HG02870 (cell line): ENCODE data around the gene SZRD1.

Experiments used
- ATAC-seq: cut with Tn5 transposase; IDR thresholded peaks from one replicate; pipeline ENCODE4 v1.9.1; 2021; ENCODE audit warnings: mild to moderate bottlenecking, moderate library complexity; ENCODE audit not compliant: unreplicated experiment

The SZRD1 gene

DNA sequence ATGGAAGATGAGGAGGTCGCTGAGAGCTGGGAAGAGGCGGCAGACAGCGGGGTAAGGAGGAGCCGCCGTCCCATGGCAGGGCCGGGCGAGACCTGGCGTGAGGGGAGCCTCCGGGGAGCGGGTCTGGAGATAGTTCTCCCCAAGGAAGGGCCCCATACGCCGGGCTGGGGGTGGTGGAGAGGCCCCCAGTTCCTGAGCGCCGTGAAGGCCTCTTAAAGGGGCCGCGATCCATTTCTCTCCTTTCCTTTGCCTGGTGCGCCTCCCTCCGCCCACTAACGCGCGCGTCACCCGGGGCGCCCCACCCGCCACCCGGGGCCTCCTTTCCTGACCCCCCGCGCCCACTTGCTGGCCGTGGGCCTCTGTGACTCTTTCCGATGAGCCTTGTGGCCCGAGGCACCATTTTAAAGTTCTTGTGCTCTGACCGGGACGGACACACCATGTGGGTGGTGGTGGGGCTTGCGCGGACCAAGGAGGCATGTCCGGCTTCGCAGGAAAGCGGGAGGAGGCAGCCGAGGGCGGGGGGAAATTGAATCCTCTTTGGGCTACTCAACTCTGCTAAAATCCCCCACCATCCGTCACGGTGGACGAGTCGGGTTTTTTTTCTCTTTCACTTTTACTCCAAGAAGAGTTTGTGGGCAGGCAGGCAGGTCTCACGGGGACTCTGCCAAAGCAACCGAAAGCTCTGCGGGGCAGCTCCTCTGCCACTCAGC, 371 bp downstream of the SZRD1 start:
- peak; percentile 53 for ATAC-seq

DNA sequence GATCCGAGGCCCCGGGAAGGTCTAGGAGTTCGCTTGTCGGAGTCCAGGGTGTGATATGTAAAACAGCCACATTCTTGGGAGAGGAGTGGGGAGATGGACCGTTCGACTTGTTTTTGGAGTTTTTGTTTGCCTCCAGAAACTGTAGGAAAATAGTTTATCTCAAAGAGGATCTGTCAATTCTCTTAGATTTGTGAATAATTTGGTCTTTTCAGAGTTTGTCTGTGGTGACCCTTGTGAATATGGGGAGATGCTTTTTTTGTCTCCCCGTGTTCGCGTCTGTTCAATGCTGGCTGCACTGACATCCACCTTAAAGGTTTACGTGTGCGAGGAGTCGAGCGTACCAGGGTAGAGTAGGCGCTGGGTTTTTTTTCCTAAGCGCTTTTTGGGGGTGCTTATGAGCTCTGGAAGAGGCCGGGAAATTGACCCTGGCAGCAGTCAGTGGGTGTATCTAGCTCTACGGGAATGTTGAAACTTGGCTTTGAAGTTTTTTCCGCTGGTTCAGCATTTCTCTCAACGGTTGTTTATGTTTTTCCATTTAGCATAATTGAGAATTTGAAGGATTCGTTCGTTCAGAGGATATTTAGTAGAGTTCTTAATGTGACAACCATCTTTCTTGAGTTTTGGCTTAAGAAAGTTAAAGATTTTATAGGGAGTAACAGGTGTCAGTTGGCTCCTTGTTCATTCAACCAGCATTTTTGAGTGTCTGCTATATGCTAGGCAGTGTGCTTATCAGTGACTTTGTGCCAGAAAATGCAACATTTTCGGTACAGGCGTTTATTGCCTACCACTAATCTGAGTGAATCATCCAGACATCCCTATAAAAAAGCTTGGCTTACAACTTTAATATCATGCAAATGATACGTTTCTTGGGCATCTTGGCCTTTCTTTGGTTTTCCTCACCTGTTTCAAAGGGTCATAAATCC, 1.2 kb downstream of the SZRD1 start:
- ATAC-seq = no peak

DNA sequence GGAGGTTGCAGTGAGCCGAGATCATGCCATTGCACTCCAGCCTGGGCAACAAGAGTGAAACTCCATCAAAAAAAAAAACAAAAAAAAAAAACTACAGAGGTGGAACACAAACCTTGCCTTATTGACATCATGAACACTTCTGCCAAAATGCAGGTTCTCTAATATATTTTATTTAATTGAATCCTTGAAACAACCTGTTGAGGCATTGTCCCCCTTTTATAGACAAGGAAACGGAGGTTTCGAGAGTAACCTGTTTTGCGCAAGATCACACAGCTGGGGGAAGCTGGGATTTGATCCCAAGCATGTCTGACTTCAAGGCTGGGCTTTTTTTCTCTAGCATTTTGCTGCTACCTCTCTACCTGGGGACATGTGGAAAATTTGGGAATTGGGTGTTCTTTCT, 2.8 kb downstream of the SZRD1 start:
- ATAC-seq = no peak

DNA sequence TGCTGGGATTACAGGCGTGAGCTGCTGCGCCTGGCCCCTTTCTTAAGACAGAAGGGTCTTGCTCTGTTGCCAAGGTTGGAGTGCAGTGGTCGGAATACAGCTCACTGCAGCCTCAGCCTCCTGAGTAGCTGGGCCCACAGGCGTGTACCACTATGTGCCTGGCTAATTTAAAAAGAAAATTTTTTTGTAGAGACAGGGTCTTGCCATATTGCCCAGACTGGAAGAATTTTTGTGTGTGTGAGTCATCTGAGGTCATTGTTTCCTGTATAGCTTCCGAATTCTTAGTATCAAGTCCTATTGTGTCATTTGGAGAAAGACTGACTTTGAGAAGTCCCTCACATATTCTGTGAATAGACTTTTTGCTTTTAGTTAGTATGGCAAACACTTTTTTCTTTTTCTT, 4.7 kb downstream of the SZRD1 start:
- no peak for ATAC-seq

DNA sequence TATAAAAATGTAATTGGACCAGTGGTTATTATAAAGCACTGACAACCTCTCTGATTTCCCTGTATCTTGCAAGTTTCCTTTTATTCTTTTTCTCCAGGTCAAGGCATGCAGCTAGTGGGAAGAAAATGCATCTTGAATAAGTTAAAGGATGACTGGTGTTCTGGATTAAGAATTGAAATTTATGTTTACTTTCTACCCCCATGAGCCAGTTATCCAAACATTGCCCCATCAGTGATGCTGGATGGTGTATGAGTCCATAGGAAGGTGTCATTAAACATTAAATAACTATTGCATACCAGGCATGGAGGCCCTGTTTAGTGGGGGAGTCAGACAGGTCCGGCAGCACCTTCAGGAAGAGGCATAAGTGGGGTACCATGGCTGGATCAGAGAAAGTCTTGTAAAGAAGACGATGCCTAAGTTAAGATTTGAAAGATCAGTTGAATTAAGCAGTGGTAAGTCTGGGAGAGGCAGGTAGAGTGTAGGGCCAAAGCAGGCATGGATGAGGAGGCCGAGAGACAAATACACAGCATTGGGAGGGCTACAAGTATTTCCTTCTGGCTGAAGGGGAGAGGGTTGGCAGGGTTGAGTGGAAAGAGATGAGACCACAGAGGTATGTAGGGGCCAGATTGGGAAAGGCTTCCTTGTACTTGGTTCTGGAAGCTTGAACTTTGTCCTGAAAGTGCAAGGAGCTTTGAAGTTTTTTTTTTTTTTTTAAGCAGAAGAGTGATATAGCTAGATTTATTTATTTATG, 5.7 kb downstream of the SZRD1 start:
- ATAC-seq = no peak

DNA sequence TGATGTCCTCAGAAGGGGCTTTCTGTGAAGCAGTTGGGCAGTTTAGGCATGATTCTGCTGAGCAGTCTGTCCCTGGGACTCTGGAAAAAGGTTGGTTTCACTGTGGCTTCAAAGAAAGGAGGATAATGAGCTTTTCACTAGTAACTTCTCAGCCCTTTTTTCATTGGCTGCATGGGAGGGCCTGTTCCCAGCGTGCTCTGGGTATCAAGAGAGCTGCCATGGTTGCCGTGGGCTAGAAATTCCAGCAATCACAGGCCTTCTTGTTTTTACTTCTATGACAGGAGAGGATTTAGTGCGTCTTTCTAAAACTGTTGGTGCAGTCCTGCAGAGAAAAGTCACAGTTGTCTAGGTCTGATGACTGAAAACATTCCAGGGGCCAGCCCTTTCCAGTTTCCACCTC, 7.2 kb downstream of the SZRD1 start:
- no peak for ATAC-seq

DNA sequence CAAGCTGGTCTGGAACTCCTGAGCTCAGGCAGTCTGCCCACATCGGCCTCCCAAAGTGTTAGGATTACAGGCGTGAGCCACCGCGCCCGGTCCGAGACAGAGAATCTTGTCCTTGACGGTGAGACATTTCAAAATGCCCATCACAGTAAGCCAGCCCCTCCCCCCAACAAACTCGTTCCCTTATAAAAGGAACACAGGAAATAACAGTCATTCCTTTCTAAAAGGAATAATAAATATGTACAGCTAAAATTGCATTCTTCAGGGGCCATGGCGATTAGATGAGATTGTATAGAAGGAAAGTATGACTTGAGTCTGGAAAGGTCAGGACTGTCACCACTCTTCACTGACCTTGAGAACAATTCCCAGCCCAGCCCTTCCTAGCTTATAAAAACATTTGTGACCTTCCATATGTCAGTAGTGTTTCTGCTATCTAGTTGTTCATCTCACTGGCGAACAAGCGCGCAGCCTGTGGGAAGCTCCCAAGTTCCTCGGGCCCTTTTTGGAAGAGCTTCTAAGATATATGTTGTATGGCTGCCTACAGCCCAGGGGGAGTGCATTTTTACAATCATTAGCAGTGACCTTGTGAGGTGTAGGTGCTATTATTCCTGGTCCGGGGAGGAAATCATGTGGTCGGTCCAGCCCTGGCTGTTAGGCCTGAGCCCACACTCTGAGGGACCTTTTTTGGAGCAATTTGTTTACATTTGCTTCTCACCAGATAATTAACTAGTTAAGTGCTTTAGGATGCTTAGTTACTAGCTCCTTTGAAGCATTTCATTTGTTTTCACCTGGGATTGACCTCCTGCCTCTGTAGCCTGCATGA, 8.7 kb downstream of the SZRD1 start:
- no peak for ATAC-seq

DNA sequence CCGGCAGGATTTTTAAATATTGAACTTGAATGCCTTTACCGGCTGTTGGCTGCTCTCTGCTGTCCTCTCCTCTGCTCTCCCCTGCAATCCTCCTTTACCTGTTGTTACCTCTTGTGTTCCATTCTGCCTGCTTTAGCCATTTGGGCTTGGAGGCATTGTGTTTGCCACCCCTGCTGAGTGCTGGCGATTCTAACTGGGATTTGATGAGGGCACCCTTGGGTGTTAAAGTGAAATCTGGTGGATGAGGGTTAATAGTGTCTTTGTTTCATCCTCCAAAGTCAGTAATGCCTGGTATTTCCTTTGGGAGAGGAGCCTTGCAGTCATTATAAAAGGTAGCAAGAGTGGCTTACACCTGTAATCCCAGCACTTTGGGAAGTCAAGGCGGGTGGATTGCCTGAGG, 9.9 kb downstream of the SZRD1 start:
- no peak for ATAC-seq

DNA sequence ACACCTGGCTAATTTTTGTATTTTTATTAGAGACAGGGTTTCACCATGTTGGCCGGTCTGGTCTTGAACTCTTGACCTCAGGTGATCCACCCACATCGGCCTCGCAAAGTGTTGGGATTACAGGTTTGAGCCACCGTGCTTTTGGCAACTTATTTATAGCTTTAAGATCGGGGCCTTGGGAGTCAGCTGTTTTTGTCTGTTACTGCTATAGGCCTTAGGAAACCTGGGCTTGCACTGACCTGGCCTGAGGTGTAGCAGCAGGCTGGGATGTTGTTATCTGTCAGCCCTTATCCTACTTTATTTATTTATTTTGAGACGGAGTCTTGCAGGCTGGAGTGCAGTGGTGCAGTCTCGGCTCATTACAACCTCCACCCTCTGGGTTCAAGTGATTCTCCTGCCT, 11.4 kb downstream of the SZRD1 start:
- no peak for ATAC-seq

DNA sequence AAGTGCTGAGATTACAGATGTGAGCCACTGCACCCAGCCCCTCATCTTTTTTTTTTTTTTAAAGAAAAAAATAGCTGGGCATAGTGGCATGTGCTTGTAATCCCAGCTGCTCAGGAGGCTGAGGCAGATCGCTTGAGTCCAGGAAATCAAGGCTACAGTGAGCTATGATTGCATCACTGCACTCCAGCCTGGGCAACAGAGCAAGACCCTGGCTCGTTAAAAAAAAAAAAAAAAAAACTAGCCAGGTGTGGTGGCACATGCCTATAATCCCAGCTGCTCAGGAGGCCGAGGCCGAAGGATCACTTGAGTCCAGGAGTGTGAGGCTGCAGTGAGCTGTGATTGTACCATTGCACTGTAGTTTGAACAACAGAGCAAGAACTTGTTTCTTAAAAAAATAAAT, 13.8 kb downstream of the SZRD1 start:
- ATAC-seq = no peak

DNA sequence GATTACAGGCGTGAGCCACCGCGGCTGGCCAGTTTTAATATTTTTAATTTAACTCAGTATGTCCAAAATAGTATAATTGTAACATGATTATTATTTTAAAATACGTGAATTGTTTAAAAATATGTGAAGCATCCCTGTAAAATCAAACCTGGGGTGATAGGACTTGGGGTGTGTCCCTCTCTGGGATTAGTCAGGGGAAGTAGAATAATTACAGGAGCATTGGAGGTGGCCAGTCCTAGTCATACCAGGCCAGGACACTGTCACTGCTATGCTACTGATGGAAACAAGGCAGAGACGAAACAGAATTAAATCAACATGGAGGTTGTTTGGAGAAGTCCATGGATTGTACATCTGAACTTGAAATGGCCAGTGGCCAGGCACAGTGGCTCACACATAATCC, 16.8 kb downstream of the SZRD1 start:
- no peak for ATAC-seq

DNA sequence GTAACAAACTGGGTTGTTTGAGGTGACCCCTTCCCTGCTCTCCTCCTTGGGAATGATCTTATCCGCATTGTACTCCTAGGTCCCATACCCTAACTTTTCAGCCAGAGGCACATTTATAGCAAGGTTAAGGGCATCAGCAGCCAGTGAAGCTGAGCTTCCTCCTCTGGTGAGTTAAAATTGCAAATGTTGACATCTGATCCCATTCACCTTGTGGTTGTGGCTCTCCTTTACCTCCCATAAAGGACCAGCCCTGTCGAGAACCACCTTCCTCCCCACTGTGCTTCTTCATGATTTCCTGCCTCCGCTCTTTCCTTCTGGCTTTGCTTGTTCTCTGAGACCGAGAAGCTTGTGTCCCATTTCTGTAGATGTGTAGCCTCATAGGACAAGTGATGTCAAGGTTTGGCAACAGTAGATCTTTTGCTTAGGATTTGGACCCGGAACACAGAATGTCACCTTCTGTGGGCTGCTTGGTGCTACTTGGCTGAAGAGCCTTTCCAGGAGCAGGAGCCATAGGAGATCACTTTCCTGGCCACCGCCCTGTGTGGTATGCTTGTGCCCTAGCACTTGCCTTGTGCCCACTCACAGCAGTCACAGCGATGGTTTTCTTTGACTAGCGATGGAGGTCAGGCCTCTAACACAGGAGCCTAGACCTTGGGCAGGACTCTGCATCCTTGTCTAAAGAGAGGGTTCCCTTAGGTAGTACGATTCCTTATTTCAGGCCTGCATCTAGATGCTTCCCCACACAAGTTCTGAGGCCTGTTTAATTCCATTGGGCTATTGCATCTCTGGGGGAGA, 18.8 kb downstream of the SZRD1 start:
- ATAC-seq = no peak

DNA sequence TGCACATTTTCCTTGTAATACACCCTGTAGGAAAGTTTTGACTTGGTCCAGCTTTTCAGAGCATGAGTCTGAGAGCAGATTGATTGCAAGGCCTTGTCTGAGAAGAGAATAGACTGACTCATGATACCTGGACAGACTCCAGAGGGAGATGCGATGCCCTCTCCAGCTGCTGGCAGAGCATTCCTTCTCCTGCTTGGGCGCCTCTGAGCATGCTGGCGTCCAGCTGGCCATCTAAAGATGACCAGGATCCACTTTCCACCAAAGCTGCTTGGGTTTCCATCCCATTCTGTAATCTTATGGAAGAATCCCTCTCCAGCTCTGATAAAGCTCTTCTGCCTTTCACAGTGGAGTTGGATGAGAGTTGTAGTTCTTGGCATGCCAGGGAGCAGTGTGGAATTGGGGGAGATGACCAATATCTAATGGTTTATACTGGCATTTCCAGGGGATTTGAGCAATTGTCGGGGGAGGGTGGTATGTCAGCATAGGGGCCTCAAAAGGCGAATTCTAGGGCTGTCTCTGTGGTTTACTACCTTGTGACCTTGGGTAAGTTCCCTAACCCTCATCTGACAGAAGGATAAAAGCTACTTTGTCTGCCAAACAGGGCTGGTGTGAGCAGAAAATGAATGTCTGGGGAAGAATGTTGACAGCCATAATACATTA, 19.5 kb downstream of the SZRD1 start:
- ATAC-seq = no peak

DNA sequence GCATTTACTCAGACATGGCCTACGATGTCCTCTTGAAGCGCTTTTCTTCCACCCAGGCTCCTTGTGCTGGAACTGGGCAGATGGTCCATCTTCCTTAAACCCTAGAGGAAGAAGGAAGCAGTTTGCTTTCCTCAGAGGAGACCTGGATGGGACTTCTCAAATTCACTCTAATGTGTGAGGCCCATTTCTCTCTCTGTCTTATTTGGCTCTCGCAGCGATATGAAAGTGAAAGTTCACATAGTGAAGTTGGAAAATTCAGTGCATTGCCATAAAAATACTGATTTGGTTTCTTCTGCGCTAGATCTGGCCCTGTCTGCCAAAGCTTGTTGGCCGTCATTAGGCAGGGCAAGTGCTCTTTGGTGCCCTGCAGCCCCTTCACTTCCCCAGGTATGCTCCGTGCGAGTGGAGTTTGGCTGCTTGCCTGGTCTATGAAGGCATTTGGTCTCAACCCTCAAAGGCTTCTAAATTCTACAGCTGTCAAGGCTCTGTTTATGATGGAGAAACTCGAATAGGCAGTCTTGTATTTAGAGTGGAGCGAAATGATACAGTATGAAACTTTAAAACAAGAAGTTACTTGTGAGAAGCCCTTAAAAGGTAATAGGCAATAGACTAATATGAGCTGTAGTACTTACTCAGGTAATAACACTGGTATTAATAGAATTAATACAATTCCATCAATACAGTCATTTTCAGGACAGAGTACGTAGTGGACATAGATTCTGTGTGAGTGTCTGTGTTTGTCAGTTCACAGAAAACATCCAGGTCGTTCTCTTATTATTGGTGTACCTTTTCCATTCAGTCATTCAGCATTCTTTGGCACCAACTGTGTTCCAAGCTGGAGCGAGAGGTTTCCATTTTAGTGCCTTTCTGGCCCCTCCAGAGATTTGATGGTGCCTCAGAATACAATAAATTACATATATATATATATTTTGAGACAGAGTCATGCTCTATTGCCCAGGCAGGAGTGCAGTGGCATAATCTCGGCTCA, 20.5 kb downstream of the SZRD1 start:
- ATAC-seq = peak; percentile 41

DNA sequence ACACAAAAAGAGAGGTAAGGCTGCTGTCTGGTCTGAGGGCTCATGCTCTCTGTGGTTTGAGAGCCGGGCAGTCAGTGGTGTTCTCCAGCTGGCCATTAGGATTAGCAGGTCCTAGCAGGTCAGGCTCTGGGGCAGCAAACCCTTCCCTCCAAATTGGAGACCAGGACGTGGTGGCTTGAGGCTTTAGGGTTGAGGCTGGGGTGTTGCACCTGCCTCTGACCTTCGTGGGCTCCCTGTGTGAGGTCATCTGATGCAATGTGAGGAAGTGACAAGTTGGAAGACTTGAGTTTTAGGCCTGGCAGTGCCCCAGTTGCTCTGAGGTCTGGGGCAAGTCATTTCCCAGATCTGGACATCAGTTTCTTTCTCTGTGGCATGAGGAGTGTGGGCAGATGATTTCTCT, 24.4 kb downstream of the SZRD1 start:
- no peak for ATAC-seq

DNA sequence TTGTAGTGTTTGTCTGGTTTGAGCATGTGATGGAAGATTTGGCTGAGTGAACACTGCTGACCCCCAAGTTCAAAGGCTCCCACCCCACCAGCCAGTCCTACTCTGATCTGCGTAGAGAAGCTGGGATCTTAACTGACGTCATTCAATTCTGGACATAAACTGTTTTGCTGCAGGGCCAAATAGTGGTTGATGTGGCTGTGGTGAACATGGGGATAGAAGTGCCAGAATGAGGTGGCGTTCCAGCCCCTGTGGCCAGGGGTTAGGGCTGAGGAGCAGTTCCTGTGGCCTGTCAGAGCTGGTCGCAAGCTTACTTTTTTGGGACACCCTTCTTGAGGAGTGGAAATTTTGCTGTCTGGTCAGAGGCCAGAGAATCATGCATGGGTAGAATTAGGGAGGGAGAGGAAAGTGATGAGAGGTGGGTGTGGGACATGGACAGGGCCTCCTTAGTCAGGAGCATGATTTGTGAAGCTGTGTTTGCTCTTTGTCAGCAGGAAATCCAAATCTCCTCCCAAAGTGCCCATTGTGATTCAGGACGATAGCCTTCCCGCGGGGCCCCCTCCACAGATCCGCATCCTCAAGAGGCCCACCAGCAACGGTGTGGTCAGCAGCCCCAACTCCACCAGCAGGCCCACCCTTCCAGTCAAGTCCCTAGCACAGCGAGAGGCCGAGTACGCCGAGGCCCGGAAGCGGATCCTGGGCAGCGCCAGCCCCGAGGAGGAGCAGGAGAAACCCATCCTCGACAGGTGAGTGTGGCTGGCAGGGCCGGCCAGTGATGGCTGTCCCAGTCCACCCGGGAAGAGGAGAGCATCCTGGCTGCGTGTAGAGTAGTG, 25.9 kb downstream of the SZRD1 start:
- ATAC-seq = no peak
